Tibial nerve (tissue), 4 donors: ENCODE results near the gene RYR1. TPM values are rescaled to one million over a fixed set of nuclear protein-coding genes. Genes with fewer than 3 reads are reported as not detected.
"Not testable (repeated sequence)": the region's sequence is repeated elsewhere in the genome, so short reads cannot be mapped to it uniquely, and the experiment has no call there.

Experiments used
- DNase-seq, 2 donors: peaks; one replicate each; pipeline ENCODE4 v3.0.0-alpha.2; 2019; ENCODE audit warnings: low spot score in 2 of 2
- H3K27ac ChIP-seq, 4 donors: fragments of 200-600 bp; sonication (generic) in 3 of 4; one replicate each; pipeline ENCODE4 v1.5.1; 2017 to 2019; ENCODE audit warnings: mild to moderate bottlenecking in 1 of 4
- H3K27me3 ChIP-seq, 2 donors: fragments of 200-600 bp; sonication (generic) in 1 of 2; one replicate each; pipeline versions ENCODE4 v1.5.1 to v1.6.0; 2017 to 2019
- H3K36me3 ChIP-seq, 3 donors: fragments of 200-600 bp; sonication (generic); one replicate each; pipeline ENCODE4 v1.5.1; 2018 to 2019
- H3K4me1 ChIP-seq, 4 donors: fragments of 200-600 bp; sonication (generic) in 3 of 4; one replicate each; pipeline ENCODE4 v1.5.1; 2017 to 2019
- H3K4me3 ChIP-seq, 4 donors: fragments of 200-600 bp; sonication (generic) in 3 of 4; one replicate each; pipeline ENCODE4 v1.5.1; 2017 to 2019; ENCODE audit warnings: mild to moderate bottlenecking in 1 of 4, moderate library complexity in 1 of 4
- H3K9me3 ChIP-seq, 4 donors: fragments of 200-600 bp; sonication (generic) in 3 of 4; one replicate each; pipeline ENCODE4 v1.5.1; 2017 to 2019
- CTCF ChIP-seq, 5 experiments: fragments of 200-600 bp in 3 of 5; fragments of 450-650 bp in 2 of 5; sonication (generic) in 3 of 5; IDR thresholded peaks; one replicate each; pipeline ENCODE4 v1.5.1; 2016 to 2019; ENCODE audit warnings: antibody characterized with exemption in 5 of 5, mild to moderate bottlenecking in 3 of 5, moderate library complexity in 2 of 5
- EP300 ChIP-seq, 2 donors: sonication (generic); formaldehyde crosslinking; IDR thresholded peaks; one replicate each; pipeline ENCODE4 v1.6.1; 2017; ENCODE audit warnings: antibody characterized with exemption in 2 of 2, mild to moderate bottlenecking in 1 of 2
- POLR2A ChIP-seq, 2 donors: fragments of 450-650 bp; IDR thresholded peaks; one replicate each; pipeline ENCODE4 v1.6.1; 2017; ENCODE audit warnings: antibody characterized with exemption in 2 of 2, mild to moderate bottlenecking in 2 of 2, moderate library complexity in 2 of 2
- WGBS, 2 donors: methylation state at CpG; one replicate each; pipeline ENCODE4 v1.1.5; 2018; 5-methylcytosine and 5-hydroxymethylcytosine counted together
- total RNA-seq, 4 donors: library from RNA; depleted of rRNA; stranded (reverse); fragments of >200 nt; gene quantifications; one replicate each; pipeline ENCODE4 v1.1.0, GENCODE V29; 2016

The RYR1 gene
- total RNA-seq, 4 donors from 2014 or later: 5.7 to 18.1 (median 12.0) TPM

- peaks cover 0 to 12% (median 1%) of the 10 kb centered on the region in 4 donors for H3K4me1 ChIP-seq
- peaks cover 0 to 78% of the 10 kb centered on the region in 2 donors for H3K27me3 ChIP-seq
- no peak overlapping the region for H3K27ac ChIP-seq
- 69 to 76% methylated on average over 14 of the region's 14 CpGs for WGBS, 2 donors
- no peak overlapping the region for H3K4me3 ChIP-seq
- H3K36me3 ChIP-seq: no peaks in the 10 kb centered on the region
- no peak for DNase-seq
- H3K9me3 ChIP-seq: no peaks in the 10 kb centered on the region
- no peak for TF ChIP-seq CTCF (IDR thresholded peaks at IDR 0.05)
- no peak for TF ChIP-seq EP300 (IDR thresholded peaks at IDR 0.05)
- TF ChIP-seq POLR2A (IDR thresholded peaks at IDR 0.05): no peak
Measured at GRCh38 chr19:38421856-38422255, 11.6 kb upstream of the RYR1 start.

GRCh38 chr19:38422438-38422837 lies 11.1 kb upstream of the RYR1 start:
- WGBS, 2 donors: 57% methylated on average over 5 to 7 of the region's 7 CpGs
- Histone ChIP-seq H3K27me3 (peaks cover 0 to 83% of the 10 kb centered on the region in 2 donors), H3K4me1 (peaks cover 0 to 10% (median 1%) of the 10 kb centered on the region in 4 donors), H3K36me3 (no peaks in the 10 kb centered on the region), H3K4me3 (no peak overlapping the region), H3K9me3 (no peaks in the 10 kb centered on the region), H3K27ac (no peak overlapping the region)
- no peak for DNase-seq
- TF ChIP-seq EP300 (IDR thresholded peaks at IDR 0.05) (no peak), CTCF (IDR thresholded peaks at IDR 0.05) (no peak), POLR2A (IDR thresholded peaks at IDR 0.05) (no peak)

GRCh38 chr19:38424272-38424671 lies 9.2 kb upstream of the RYR1 start:
- DNase-seq: no peak
- Histone ChIP-seq H3K27me3 (peaks cover 0 to 75% of the 10 kb centered on the region in 2 donors), H3K27ac (no peak overlapping the region), H3K4me3 (no peak overlapping the region), H3K9me3 (no peaks in the 10 kb centered on the region), H3K36me3 (no peaks in the 10 kb centered on the region), H3K4me1 (no peaks in the 10 kb centered on the region)
- 78 to 82% methylated on average over 4 to 5 of the region's 5 CpGs for WGBS, 2 donors
- TF ChIP-seq POLR2A (IDR thresholded peaks at IDR 0.05) (no peak), EP300 (IDR thresholded peaks at IDR 0.05) (no peak), CTCF (IDR thresholded peaks at IDR 0.05) (no peak)

GRCh38 chr19:38425222-38425809 lies 8.2 kb upstream of the RYR1 start:
- no peaks in the 10 kb centered on the region for H3K9me3 ChIP-seq
- no peaks in the 10 kb centered on the region for H3K36me3 ChIP-seq
- H3K4me1 ChIP-seq: no peaks in the 10 kb centered on the region
- DNase-seq: no peak
- WGBS, 2 donors: 67 to 70% methylated on average over 7 of the region's 7 CpGs
- H3K4me3 ChIP-seq: peak overlapping the region in 1 of 4 donors; percentile 44
- H3K27me3 ChIP-seq: peaks cover 0 to 65% of the 10 kb centered on the region in 2 donors
- TF ChIP-seq CTCF (IDR thresholded peaks at IDR 0.05): no peak
- no peak for TF ChIP-seq POLR2A (IDR thresholded peaks at IDR 0.05)
- TF ChIP-seq EP300 (IDR thresholded peaks at IDR 0.05): no peak
- no peak overlapping the region for H3K27ac ChIP-seq

GRCh38 chr19:38425810-38426466 lies 7.6 kb upstream of the RYR1 start, which contains the start of gene RASGRP4:
TSS of gene RASGRP4 (minus strand) at chr19:38426219. CDS start at chr19:38426091, 128 bp downstream.
- H3K27ac ChIP-seq: no peak within 1 kb of the TSS
- H3K4me1 ChIP-seq: no peaks in the 10 kb centered on the region
- 9 to 21% methylated on average over 16 to 20 of the region's 20 CpGs for WGBS, 2 donors
- peak within 1 kb of the TSS in 1 of 4 donors; percentile 44 for H3K4me3 ChIP-seq
- peaks cover 0 to 66% of the 10 kb centered on the region in 2 donors for H3K27me3 ChIP-seq
- DNase-seq: no peak
- no peaks in the 10 kb centered on the region for H3K9me3 ChIP-seq
- no peaks in the 10 kb centered on the region for H3K36me3 ChIP-seq
- TF ChIP-seq POLR2A (IDR thresholded peaks at IDR 0.05): no peak
- TF ChIP-seq CTCF (IDR thresholded peaks at IDR 0.05): no peak
- TF ChIP-seq EP300 (IDR thresholded peaks at IDR 0.05): no peak

GRCh38 chr19:38427035-38427677 lies 6.3 kb upstream of the RYR1 start:
- not testable (repeated sequence) for H3K9me3 ChIP-seq, H3K4me1 ChIP-seq, H3K4me3 ChIP-seq, H3K27ac ChIP-seq, DNase-seq, H3K36me3 ChIP-seq
- 72 to 74% methylated on average over 16 to 17 of the region's 17 CpGs for WGBS, 2 donors
- H3K27me3 ChIP-seq: peaks cover 0 to 61% of the 10 kb centered on the region in 2 donors
